Astrocyte (in vitro differentiated cells and primary cell): ENCODE measurements around the gene RBBP6. TPM values are rescaled to one million over a fixed set of nuclear protein-coding genes. Genes with fewer than 3 reads are reported as not detected.
"Not testable (repeated sequence)": the region's sequence is repeated elsewhere in the genome, so short reads cannot be mapped to it uniquely, and the experiment has no call there.

ENCODE experiments used
- DNase-seq: peaks from one replicate; pipeline ENCODE4 v3.0.0-alpha.2; 2010; ENCODE audit warnings: low read depth
- FAIRE-seq: peaks from 2 replicates; lab custom pipeline; 2011; peaks lifted over from hg19 to GRCh38; lab: Jason Lieb, UNC
- H2AFZ ChIP-seq: 2 replicates; pipeline ENCODE4 v1.6.0; 2012; ENCODE audit warnings: low read depth, low read length, inconsistent platforms
- H3K27ac ChIP-seq: 2 replicates; pipeline ENCODE4 v1.5.1; 2011; ENCODE audit warnings: low read depth, low read length, inconsistent platforms
- H3K27me3 ChIP-seq: 2 replicates; pipeline ENCODE4 v1.6.0; 2011; ENCODE audit warnings: low read length, inconsistent platforms; ENCODE audit not compliant: insufficient read depth
- H3K36me3 ChIP-seq: 2 replicates; pipeline ENCODE4 v1.5.1; 2011; ENCODE audit warnings: low read length, inconsistent platforms; ENCODE audit not compliant: insufficient read depth
- H3K4me1 ChIP-seq: 2 replicates; pipeline ENCODE4 v1.5.1; 2011; ENCODE audit warnings: low read length, inconsistent platforms; ENCODE audit not compliant: insufficient read depth
- H3K4me2 ChIP-seq: 2 replicates; pipeline ENCODE4 v1.6.0; 2012; ENCODE audit warnings: low read length, inconsistent platforms
- H3K4me3 ChIP-seq: 2 replicates; pipeline ENCODE4 v1.5.1; 2011; ENCODE audit warnings: low read depth, mild to moderate bottlenecking, low read length, inconsistent platforms; ENCODE audit not compliant: insufficient read depth
- H3K79me2 ChIP-seq: 2 replicates; pipeline ENCODE4 v1.6.0; 2012; ENCODE audit warnings: mild to moderate bottlenecking, low read length, inconsistent platforms; ENCODE audit not compliant: insufficient read depth
- H3K9ac ChIP-seq: 2 replicates; pipeline ENCODE4 v1.6.0; 2012; ENCODE audit warnings: mild to moderate bottlenecking, low read length, inconsistent platforms
- H3K9me3 ChIP-seq: 2 replicates; pipeline ENCODE4 v1.5.1; 2012; ENCODE audit warnings: low read depth, mild to moderate bottlenecking, low read length, inconsistent platforms; ENCODE audit not compliant: insufficient read depth
- H4K20me1 ChIP-seq: 2 replicates; pipeline ENCODE4 v1.6.0; 2012; ENCODE audit warnings: low read length, inconsistent platforms; ENCODE audit not compliant: insufficient read depth
- H3K27ac Mint-ChIP-seq: one replicate; pipeline ENCODE4 v1.8.0; 2021; ENCODE audit warnings: mild to moderate bottlenecking, mixed read lengths; ENCODE audit not compliant: unreplicated experiment
- H3K27me3 Mint-ChIP-seq: one replicate; pipeline ENCODE4 v1.8.0; 2021; ENCODE audit warnings: low read depth, mixed read lengths; ENCODE audit not compliant: unreplicated experiment
- H3K36me3 Mint-ChIP-seq: one replicate; pipeline ENCODE4 v1.8.0; 2021; ENCODE audit warnings: low read depth, mixed read lengths; ENCODE audit not compliant: unreplicated experiment
- H3K4me1 Mint-ChIP-seq: one replicate; pipeline ENCODE4 v1.8.0; 2021; ENCODE audit warnings: low read depth, mixed read lengths; ENCODE audit not compliant: unreplicated experiment
- H3K4me3 Mint-ChIP-seq: one replicate; pipeline ENCODE4 v1.8.0; 2021; ENCODE audit warnings: mild to moderate bottlenecking, moderate library complexity, mixed read lengths; ENCODE audit not compliant: unreplicated experiment
- H3K9me3 Mint-ChIP-seq: one replicate; pipeline ENCODE4 v1.8.0; 2021; ENCODE audit warnings: mild to moderate bottlenecking, mixed read lengths; ENCODE audit not compliant: unreplicated experiment
- CTCF ChIP-seq: IDR thresholded peaks from 2 replicates; pipeline ENCODE4 v1.5.1; 2011; ENCODE audit warnings: low read depth, mild to moderate bottlenecking, inconsistent platforms, low read length, moderate library complexity; ENCODE audit not compliant: insufficient read depth
- EZH2 ChIP-seq: IDR thresholded peaks from 2 replicates; pipeline ENCODE4 v1.6.1; 2012; ENCODE audit warnings: mild to moderate bottlenecking, low read length, inconsistent platforms; ENCODE audit not compliant: insufficient read depth
- total RNA-seq: library from RNA; stranded (reverse); gene quantifications from 2 replicates; pipeline ENCODE4 v1.2.1, GENCODE V29; 2021

Gene RBBP6
- total RNA-seq, 1 donor from 2014 or later = 44.8 TPM

GRCh38 chr16:24612656-24613055, 73.3 kb downstream of the RBBP6 start:
- H3K36me3 Mint-ChIP-seq = peaks cover 4% of the 10 kb centered on the region
- H4K20me1 ChIP-seq = no peaks in the 10 kb centered on the region
- H3K27ac ChIP-seq = no peak overlapping the region
- no peaks in the 10 kb centered on the region for H3K36me3 ChIP-seq
- H3K27ac Mint-ChIP-seq = no peak overlapping the region
- no peak overlapping the region for H3K4me2 ChIP-seq
- no peak overlapping the region for H3K9ac ChIP-seq
- no peak overlapping the region for H3K4me3 ChIP-seq
- no peak overlapping the region for H2AFZ ChIP-seq
- H3K4me3 Mint-ChIP-seq = no peak overlapping the region
- H3K4me1 ChIP-seq = peaks cover 6% of the 10 kb centered on the region
- H3K27me3 ChIP-seq = peaks cover 9% of the 10 kb centered on the region
- DNase-seq (no peak), FAIRE-seq (no peak)
- H3K9me3 ChIP-seq = no peaks in the 10 kb centered on the region
- no peaks in the 10 kb centered on the region for H3K79me2 ChIP-seq
- H3K4me1 Mint-ChIP-seq = peaks cover 5% of the 10 kb centered on the region
- peaks cover 40% of the 10 kb centered on the region for H3K27me3 Mint-ChIP-seq
- TF ChIP-seq EZH2 (no peak), CTCF (no peak)
- H3K9me3 Mint-ChIP-seq = peaks cover 2% of the 10 kb centered on the region

DNA sequence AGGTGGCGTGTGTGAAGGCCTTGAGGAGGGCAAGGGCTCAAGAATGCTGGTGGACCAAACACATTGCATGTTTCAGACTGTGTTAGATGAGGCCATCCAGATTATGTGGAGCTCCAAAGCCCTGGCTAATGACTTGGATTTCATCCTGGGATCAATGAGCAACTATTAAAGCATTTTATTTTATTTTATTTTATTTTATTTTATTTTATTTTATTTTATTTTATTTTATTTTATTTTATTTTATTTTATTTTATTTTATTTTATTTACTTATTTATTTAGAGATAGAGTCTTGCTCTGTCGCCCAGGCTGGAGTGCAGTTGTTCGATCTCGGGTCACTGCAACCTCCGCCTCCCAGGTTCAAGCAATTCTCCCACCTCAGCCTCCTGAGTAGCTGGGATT, 73.9 kb downstream of the RBBP6 start:
- H3K27me3 Mint-ChIP-seq = peaks cover 37% of the 10 kb centered on the region
- H3K4me1 Mint-ChIP-seq, H3K9ac ChIP-seq, H3K4me2 ChIP-seq, H3K4me1 ChIP-seq, H3K36me3 Mint-ChIP-seq, H3K4me3 ChIP-seq, H4K20me1 ChIP-seq, H3K9me3 Mint-ChIP-seq, H3K36me3 ChIP-seq, DNase-seq, H3K27ac Mint-ChIP-seq, FAIRE-seq, H3K27ac ChIP-seq, H3K9me3 ChIP-seq, H2AFZ ChIP-seq, H3K27me3 ChIP-seq, H3K79me2 ChIP-seq: not testable (repeated sequence)
- peak overlapping the region; percentile 27 for H3K4me3 Mint-ChIP-seq

GRCh38 chr16:24617502-24617901, 78.1 kb downstream of the RBBP6 start:
- Histone ChIP-seq H3K4me2 (no peak overlapping the region), H3K79me2 (no peaks in the 10 kb centered on the region), H3K9me3 (no peaks in the 10 kb centered on the region), H3K36me3 (no peaks in the 10 kb centered on the region), H3K4me1 (no peaks in the 10 kb centered on the region), H3K9ac (no peak overlapping the region), H4K20me1 (no peaks in the 10 kb centered on the region), H3K27ac (no peak overlapping the region), H2AFZ (no peak overlapping the region), H3K4me3 (no peak overlapping the region), H3K27me3 (peaks cover 2% of the 10 kb centered on the region)
- Mint-ChIP-seq H3K36me3 (no peaks in the 10 kb centered on the region), H3K27ac (no peak overlapping the region), H3K4me1 (no peaks in the 10 kb centered on the region), H3K9me3 (no peaks in the 10 kb centered on the region), H3K4me3 (no peak overlapping the region), H3K27me3 (peaks cover 13% of the 10 kb centered on the region)
- FAIRE-seq (no peak), DNase-seq (no peak)
- TF ChIP-seq CTCF (no peak), EZH2 (no peak)

Other genes starting within 250 kb of the RBBP6 start
- 48.6 and 51.1 TPM in 2 replicates for gene TNRC6A, start 190.1 kb downstream of the RBBP6 start, total RNA-seq